Stimulated activated CD8-positive, alpha-beta memory T cell treated with anti-CD3 and anti-CD28 coated beads, Interleukin-15, amount 100 ng/mL, for 48 hours (primary cell): ENCODE data around the gene KLK10.

Experiments
- DNase-seq, 2 donors: peaks; one replicate each; pipeline ENCODE4 v3.0.0-alpha.2; 2020; ENCODE audit warnings: low read depth in 2 of 2

Gene KLK10

DNA sequence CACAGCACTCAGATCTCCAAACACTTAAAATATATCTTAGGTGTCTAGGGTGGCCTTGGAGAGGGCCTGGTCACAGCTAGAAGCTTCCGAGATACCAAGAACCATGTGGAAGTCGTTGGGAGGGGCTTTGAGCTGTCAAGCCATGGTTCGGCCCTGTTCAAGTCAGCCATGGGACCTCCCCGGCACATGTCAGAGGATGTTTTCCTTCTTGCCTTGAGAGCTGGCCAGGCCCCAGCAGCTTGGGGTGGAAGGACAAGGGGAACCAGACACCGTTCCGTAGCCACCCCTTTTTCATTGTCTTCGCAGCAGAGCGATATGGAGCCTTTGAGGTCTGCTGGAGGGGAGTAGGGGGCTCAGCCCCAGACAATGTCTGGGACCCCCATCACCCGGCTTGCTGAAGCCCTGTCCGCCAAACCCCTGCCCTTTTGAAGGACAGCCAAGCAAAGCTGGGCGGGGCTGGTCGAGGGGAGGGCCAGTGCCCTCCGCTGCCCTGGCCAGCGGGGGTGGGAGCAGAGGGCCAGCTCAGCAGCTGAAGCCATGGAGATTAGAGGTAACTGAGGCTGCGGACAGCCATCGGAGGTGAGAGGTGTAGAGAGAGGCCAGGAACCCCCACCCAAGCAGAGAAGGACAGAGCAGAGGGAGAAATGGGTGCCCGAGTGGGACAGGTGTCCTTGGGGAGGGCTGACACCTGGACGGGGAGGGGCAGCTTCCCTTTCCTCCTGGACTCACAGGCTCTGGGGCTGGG lies 6.5 kb upstream of the KLK10 start:
- DNase-seq: no peak

DNA sequence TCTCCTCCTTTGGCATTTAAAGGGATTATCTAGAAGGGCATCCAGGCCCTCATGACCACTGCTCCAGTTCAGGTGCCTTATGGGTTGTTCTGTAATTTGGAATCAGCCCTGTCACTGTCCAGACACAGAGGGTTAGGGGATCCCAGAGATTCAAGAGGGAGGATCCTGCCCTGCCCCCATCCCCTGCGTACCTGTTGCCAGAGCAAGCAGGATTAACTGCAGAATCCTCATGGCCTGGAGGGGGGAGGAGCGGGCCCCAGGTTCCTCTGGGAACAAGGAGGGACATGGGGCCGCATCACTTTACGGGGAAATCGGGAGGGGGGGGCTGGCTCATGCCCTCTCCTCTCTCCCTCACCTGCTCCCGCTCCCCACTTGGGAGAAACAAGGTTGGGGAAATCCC lies 5.9 kb upstream of the KLK10 start:
- no peak for DNase-seq

DNA sequence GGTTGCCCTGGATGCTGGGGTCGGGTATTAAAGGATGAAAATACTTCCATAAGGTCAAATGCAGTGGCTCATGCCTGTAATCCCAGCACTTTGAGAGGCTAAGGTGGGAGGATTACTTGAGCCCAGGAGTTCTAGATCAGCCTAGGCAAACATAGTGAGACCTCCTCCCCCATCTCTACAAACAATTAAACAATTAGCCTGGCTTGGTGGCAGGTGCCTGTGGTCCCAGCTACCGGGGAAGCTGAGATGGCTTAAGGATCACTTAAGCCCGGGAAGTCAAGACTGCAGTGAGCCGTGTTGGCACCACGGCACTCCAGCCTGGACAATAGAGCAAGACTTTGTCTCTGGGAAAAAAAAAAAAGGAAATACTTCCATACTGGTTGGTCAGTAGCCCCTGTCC lies 5.4 kb upstream of the KLK10 start:
- DNase-seq: no peak

DNA sequence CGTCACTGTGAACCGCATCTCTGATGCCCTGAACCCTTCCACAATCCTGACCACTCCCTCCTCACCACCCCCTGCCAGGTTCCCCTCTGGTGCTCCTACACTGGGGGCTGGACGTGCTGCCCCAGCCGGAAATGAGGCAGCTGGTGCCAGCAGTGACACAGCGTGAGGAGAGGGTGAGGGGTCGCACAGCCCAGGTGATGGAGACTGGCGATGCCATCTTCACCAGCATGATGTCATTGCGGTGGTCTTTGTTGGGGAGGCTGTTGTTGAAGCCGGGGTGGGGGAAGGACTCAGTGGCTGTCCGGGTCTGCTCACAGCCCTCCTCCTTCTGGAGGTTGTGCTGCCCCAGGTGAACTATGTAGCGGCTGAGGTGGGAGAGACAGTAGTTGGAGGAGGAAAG lies 4.4 kb upstream of the KLK10 start:
- DNase-seq: no peak

DNA sequence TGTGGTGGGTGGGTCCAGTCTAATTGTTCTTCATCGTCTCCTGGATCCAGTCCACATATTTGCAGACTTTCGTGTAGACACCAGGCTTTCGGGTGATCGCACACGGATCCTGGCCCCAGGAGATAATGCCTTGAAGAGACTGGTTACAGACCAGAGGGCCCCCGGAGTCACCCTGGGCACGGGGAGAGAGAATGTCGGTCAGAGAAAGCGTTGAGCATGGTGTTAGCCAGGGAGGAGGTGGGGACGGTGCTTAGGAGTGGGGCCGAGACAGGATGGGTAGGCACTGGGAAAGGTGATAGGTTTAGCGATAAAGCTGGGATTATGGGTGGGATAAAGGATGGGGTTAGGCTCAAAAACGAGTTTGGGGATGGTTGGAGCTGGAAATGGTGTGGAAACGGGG lies 3.0 kb upstream of the KLK10 start:
- no peak for DNase-seq

DNA sequence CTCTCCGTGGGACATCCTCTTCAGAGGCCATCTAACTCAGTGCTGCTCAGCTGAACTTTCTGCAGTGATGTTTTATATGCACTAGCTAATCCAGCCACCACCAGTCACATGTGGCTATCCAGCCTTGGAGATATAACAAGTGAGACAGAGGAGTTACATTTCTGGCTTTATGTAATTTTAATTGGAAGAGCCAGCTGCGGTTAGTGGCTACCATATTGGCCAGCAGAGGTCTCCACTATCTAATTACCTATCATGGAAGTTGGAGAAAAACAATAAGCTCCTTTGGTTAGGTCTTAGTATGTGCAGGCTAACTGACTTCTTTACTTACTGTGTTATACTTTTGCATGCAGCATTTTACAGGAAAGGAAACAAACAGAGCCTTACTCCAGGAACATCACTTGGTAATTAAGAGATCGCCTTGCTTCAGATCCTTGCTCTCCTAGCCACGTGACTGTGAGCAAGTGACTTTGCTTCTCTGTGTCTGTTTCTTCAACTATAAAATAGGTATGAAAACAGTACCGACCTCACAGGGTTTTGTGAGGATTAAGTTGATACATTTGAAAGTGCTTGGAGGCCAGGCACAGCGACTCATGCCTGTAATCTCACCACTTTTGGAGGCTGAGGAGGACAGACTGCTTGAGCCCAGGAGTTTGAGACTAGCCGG lies 1.6 kb upstream of the KLK10 start:
- DNase-seq: no peak

DNA sequence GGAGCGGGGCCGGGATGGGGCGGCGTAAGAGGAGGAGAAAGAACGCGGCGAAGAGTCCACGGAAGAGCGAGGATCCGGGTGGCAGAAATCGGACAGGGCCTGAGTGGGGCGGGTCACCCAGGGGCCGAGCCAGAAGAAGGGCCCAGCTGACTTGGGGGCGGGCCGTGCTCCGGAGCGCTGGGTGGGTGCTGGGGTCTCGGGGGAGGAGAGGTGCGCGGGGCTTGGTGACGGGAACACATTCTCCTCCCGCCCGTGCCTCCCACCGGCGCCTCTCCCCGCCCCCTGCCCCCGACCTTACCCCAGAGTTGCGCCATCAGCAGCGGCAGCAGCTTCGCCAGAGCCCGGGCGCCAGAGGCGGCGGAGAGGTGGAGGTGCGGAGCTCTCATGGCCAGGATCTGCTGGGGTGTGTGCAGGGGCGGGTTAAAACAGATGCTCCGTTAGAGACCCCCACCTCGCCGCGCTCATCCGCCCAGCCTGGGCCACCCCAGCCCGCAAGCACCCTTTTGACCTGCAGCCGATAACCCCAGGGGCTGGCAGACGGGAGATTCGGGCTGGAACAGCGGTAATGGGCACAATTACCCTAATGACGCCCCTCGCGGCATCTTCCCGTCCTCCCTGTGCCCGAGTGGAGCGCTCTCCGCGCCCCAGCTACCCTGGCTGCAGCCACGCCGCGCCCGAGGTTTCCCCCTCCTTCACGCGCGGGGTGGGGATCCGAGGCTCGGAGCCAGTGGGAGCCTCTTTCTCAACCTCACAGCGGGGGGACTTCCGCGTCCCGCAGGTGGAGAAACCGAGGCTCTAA lies 565 bp downstream of the KLK10 start:
- DNase-seq: no peak

DNA sequence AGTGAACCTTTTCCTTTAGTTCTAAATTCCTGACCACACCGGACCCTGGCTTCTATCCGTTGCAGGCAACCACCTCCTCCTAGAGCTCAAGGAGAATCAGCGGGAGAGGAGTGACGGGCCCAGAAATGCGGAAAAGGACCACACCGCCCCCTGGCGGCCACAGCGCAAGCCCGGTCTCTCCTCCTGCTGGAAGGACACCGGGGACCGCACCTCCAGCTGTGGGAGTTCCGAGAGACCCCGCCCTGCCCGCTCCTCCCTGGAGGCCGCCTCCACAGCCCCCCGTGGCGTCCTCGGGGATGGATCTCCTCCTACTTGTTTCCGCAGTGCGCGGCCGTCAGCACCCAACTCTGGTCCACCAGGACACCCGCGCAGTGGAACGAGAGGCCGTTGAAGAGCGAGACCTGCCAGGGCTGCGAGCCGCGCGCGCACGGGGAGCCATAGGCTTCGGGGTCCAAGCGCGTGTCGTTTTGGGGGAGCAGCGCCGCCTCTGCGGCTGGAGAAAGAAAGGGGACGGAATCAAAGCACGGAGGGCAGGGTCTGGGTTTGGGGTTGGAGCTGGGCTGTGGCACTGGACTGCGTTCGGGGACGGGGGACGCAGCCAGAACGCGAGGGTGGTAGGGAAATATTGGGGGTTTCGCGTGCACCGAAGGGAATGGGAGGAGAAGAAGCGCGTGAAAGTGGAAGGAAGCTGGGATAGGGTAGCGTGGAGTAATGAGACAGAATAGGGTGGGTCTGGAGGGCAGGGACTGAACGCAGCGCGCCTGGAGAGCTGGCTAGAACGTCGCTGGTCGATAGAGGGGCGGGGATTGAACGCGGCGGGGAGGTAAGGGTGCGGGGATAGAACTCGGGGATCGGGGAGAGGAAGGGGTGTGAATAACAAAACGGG lies 2.5 kb downstream of the KLK10 start:
- DNase-seq: peak; percentile 38 to 45

DNA sequence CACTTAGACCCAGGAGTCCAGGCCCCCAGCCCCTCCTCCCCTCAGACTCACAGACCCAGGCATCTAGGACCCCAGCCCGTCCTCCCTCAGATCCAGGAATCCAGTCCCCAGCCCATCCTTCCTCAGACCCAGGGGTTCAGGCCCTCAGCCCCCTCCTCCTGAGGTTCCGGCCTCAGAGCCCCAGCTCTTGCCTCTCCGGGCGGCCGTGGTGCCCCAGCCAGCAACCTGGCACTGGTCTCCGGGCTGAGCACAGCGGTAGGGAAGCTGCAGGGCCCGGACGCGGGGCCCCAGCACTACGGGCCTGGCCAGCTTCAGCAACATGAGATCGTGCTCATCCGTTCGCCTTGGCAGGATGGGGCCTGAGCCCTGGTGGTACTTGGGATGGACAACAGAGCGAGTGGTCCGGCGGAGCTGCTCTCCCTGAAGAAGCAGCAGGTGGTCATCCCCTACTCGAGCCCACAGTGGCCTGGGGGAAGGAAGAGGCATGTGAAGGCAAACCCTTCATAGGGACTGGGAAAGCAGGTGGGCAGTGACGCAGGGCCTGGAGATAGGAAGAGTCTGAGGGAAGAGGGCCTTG lies 3.7 kb downstream of the KLK10 start:
- DNase-seq: no peak

DNA sequence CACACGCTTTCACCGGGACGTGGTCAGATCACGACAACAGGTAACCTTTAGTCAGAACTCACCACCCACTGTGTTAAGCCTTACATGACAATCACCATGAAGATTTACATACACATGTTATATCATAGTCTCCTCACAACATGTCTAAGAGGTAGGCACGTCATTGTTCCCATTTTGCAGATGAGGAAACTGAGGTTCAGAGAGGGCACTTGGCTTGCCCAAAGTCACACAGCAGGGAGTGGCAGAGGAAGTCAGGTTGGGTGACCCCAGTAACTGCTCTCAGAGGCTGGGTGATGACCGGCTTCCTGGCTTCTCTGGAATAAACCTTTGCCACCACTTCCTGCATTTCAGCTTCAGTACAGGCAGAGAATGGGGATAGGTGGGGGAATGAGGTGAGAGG lies 5.3 kb downstream of the KLK10 start:
- DNase-seq: no peak

DNA sequence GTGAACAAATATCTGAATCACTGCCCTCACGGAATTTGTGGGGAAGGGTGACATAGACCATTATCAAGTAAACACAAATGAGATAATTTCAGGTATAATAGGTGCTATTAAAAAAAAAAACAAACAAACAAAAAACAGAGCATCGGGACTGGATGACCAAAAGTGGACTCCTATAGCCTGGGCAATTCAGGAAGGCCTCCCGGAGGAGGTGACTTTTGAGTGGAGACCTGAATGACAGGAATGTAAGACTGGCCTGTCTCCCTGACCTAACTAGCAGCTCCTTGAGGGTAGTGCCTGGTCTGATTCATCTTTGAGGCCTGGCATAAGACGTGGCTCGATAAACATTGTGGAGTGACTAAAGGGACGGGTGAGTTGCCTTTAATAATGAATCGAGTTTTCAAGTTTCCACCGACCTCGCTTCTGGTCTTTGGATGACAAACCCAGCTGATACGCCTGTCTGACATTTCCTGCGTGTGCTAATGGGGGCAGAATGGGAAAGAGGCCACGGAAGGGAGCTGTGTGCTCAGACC lies 6.8 kb downstream of the KLK10 start:
- no peak for DNase-seq

DNA sequence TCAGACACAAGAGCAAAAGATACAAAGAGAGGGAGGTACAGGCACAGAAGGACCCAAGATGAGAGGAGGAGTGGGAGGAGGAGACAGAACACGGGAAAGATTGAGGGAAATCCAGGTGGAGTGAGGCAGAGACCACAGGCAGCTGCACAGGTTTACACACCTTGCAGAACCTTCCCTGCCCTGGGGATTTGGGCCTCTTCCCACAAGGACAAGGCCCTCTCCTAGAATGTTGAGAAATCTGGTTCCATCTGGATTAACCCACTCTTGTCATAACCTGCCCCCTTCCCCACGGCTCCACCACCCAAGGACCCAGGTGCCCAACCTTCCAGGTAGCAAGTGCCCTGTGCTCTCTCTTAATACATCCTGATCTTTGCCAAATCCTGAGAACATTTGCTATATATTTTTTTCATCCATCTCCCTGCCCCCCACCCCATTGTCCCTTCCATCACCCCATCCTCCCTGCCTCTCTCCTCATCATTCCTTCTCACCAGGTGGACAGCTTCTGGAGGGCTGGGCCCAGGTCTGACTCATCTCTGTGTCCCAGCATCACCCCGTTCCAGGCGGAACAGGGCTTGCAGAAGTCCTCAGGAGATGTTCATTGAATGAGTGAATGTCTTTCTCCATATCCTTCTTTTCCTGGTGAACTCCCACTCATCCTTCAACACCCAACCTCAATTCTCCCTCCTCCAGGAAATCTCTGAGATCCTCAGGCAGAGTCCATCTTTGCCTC lies 9.3 kb downstream of the KLK10 start:
- no peak for DNase-seq

DNA sequence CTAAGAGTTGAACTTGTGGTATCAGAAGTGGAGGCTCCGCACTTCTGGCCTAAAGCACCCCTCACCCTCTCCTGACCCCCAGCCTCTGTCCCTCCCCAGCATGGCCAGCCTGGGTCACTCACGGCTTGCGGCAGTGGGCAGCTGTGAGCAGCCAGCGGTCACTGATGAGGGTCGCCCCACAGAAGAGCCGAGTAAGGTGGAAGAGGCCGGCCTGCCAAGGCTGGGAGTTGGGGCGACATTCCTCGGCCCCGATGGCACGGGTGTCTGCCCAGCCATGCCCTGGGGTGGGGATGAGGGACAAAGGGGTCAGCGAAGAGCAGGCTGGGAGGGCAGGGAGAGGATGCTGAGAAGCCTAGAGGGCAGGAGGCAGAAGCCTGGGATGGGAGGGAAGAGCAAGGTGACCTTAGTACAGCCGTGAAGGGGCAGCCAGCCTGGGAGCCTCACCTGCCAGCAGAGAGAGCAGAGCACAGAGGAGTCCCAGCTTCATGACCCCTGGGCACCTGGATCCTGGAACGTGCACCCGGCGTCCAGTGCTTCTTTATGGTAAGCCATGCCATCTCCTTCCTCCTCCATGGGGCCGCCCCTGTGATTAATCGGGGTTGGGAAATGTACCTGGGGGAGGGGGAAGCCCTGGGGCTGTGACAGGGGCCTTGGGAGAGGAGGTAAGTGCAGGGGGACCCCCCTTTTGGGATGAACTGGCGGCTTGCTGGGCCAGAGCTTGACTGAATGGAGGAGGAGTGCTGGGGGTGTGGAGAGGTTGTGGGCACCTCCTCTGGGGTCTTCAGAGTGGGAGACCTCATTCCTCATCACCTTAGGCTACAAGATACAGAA lies 10.2 kb downstream of the KLK10 start:
- no peak for DNase-seq

DNA sequence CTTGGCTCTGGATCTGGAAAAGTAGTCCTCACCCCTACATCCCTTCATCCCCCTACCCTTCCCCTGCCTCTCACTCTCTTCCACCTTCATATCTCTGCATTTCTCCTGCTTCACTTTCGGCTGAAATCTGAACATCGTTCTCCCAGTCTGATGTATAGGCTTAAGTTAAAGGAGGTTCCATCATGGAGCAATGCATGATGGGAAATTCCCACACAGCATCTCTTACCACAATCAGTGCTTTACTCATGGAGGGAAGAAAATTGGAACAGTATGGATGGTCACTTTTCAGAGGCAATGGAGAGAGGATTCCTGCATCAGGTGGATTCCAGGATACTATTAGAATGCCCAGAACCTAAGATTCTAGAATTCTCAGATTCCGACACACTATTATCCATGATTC lies 12.0 kb downstream of the KLK10 start:
- no peak for DNase-seq

DNA sequence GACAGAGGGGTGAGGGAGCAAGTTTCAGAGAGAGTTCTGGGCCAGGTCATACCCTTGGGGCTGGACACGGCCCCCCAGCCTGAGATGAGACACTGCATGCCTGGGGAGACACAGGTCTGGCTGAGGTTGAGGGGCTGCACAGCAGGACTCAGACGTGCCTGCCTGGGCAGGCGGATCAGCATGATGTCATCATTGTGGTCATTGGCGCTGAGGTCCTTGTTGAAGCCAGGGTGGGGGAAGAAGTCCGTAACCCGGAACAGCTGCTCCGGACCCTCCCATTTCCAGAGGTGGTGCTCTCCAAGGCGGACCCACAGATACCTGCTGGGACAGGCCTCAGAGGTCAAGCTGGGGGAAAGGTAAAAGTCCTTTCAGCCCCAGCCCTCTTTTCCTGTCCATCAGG lies 13.1 kb downstream of the KLK10 start:
- DNase-seq: no peak

DNA sequence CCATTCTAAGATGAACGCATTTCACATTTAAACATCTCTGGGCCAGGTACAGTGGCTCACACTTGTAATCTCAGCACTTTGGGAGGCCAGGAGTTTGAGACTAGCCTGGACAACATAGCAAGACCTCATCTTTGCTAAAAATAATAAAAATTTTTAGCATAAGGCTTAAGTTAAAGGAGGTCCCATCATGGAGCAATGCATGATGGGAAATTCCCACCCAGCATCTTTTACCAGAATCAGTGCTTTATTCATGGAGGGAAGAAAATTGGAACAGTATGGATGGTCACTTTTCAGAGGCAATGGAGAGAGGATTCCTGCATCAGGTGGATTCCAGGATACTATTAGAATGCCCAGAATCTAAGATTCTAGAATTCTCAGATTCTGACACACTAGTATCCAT lies 14.3 kb downstream of the KLK10 start:
- DNase-seq: no peak

DNA sequence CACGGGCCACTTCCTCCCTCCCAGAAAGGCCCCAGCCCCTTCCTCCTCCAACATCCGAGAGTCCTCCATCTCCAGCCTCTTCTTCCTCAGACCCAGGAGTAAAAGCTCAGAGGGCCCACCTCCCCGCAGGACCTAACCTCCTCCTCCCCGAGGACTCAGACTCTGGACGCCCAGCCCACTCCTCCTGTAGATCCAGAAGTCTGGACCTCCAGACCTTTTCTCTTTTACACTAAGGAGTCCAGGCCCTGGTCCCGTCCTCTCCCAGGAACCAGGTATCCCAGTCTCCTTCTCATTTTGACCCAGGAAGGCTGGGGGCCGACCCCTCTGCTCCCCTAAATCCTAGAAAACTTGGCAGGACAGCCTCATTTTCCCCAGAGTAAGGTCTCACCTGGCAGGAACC lies 16.2 kb downstream of the KLK10 start:
- no peak for DNase-seq

DNA sequence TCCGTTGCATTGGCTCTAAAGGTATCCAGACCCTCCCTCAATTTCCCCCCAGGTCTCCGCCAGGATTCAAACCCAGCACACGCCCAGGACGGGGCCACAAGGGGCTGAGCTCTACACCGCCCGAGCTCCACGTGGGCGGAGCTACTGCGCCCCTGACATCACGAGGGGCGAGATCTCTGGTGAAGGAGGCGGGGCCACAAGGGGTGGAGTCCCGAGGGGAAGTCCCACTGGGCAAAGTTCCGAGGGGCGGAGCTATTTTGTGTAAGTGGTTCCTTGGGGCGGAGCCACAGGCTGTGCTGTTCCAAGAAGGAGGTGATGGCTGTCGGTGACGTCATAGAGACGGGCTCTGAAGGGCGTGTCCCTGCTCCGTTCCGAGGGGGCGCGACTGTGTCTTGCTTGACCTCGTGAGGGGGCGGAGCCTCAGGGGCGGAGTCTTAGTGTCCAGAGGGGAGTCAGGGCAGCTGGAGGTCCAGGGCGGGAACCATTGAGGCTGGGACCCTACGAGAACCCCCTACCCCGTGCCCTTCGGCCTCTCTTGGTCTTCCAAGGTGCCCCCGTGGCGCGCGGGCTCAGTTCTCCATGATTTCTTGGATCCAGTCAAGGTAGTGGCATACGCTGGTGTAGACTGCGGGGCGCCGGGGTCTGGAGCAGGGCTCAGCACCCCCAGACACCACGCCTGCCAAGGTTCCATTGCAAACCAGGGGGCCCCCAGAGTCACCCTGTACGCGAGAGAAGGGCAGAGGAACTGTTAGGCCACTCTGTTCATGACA lies 16.8 kb downstream of the KLK10 start:
- DNase-seq: peak; percentile 25 to 26

DNA sequence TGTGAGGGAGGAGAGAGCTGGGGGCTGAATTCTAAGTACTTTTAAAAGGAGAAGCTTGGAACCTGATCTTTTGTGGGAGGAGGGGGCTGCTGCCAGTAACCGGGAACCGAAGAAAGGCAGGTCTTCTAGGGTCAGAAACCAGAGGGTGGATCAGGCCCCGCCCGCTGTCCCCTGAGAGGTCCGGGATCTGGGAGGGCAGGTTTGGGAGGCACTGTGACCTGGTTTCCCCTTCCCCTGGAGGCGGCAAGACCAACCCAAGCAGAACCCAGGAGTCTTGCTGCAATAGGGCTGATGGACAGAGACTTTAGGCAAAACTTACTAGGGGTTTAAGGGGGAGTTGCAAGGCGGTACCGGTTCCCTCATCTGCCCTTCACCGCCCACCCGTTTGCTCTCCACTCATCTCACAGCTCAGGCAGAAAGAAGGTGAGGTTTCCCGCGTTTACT lies 17.4 kb downstream of the KLK10 start:
- DNase-seq: no peak
